GM10266 (cell line): ENCODE data around the gene ZNF408.

Source experiments
- DNase-seq: peaks from one replicate; pipeline ENCODE4 v3.0.0; 2012; ENCODE audit errors: extremely low spot score
- CTCF ChIP-seq: IDR thresholded peaks from 2 replicates; pipeline ENCODE4 v1.5.1; 2012; ENCODE audit warnings: mild to moderate bottlenecking, low read depth; ENCODE audit not compliant: control insufficient read depth, insufficient read depth; ENCODE audit errors: missing control alignments

Gene ZNF408

GRCh38 chr11:46700241-46701077 is at the start of gene ZNF408, which contains the start of gene ARHGAP1:
Gene ZNF408 (plus strand): TSS chr11:46701031. CDS start chr11:46701048, 17 bp downstream.
Gene ARHGAP1 (minus strand): TSS chr11:46700619. CDS start chr11:46696107, 4,512 bp downstream.
- peak; percentile 95 for DNase-seq
- TF ChIP-seq CTCF, result no peak

- DNase-seq, result no peak
- no peak for TF ChIP-seq CTCF
Observed at GRCh38 chr11:46655631-46656030, 45.2 kb upstream of the ZNF408 start.

- no peak for DNase-seq
- no peak for TF ChIP-seq CTCF
Observed at GRCh38 chr11:46657186-46657585, 43.6 kb upstream of the ZNF408 start.

- no peak for DNase-seq
- no peak for TF ChIP-seq CTCF
Observed at GRCh38 chr11:46658259-46658658, 42.6 kb upstream of the ZNF408 start.

- no peak for DNase-seq
- no peak for TF ChIP-seq CTCF
Observed at GRCh38 chr11:46659908-46660307, 40.9 kb upstream of the ZNF408 start.

- no peak for DNase-seq
- TF ChIP-seq CTCF, result no peak
Observed at GRCh38 chr11:46661836-46662235, 39.0 kb upstream of the ZNF408 start.

GRCh38 chr11:46662366-46662765 is 38.5 kb upstream of the ZNF408 start:
- DNase-seq, result no peak

More at GRCh38 chr11:46662366-46662765, 38.5 kb upstream of the ZNF408 start:
- TF ChIP-seq CTCF, result no peak
